GM19351 (cell line): ENCODE data around the gene ENG.
A peak's percentile ranks its signal among the peaks of the same experiment; 100 is the strongest.

ENCODE experiments used
- ATAC-seq: cut with Tn5 transposase; IDR thresholded peaks from one replicate; pipeline ENCODE4 v1.9.1; 2021; ENCODE audit warnings: mild to moderate bottlenecking, moderate library complexity; ENCODE audit not compliant: unreplicated experiment

Gene ENG

DNA sequence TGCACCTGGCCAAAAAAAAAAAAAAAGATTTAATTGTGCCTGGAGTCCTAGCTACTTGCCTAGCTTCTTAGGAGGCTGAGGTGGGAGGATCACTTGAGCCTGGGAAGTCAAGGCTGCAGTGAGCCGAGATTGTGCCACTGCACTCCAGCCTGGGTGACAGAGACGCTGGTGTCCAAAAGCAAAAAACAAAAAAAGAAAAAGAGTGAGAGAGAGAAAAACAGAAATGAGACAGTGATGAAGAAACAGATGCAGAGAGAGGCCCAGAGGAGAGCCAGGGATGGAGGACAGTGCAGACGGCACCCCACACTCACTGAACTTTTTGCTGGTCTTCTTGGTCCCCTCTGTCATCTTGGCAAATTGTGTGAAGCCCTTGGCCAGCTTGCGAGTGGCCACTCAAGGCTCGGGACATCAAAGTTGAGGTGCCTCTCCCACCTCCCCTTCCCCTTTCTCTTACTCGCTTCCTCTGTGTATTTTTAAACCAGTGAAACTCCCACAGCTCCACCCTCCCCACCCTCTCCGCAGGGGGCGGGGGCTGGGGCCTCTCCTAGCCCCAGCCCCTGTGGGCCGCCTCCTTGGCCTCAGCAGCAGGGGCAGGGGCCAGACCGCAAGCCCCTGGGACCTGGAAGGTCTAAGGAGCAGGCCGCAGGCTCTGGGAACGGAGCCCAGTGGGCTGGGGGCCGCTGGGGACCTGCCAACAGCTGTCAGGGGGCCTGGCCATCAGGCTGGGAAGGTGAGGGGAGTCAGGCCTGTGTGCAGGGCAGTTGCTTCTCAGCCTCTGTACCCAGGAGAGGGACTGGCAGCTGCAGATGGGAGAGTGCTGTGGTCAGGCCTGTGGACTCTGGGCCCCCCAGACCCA, 76.0 kb downstream of the ENG start, which contains the start of gene SH2D3C:
Gene SH2D3C (minus strand): TSS at position 387 of the 856 bp plus-strand sequence. CDS start 39 bp downstream, at position 348.
- ATAC-seq, result peak; percentile 40

- ATAC-seq, result no peak
Observed at GRCh38 chr9:127777368-127777980, 77.0 kb downstream of the ENG start.

- no peak for ATAC-seq
Observed at GRCh38 chr9:127776924-127777289, 77.6 kb downstream of the ENG start.

- no peak for ATAC-seq
Observed at GRCh38 chr9:127776195-127776923, 78.1 kb downstream of the ENG start.

DNA sequence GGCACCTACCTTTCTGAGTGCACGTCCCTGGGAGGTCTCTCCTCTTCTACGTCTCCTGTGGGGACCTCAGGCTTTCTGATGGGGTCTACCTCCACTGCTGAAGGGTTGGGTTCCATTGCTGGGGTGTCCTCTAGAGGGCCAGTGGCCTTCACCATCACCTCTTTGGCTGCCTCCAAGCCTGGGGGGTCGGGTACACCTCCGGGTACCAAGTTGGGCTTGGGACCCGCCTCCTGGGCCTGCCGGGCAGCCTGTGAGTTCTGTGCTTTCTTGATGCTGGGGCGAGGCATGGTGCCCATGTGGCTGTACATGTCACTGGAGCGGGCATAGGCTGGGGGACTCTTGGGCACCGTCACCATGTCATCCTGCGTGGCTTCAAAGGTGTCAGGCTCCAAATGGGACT, 80.5 kb downstream of the ENG start:
- ATAC-seq, result no peak

- no peak for ATAC-seq
Observed at GRCh38 chr9:127773272-127773671, 81.2 kb downstream of the ENG start.

DNA sequence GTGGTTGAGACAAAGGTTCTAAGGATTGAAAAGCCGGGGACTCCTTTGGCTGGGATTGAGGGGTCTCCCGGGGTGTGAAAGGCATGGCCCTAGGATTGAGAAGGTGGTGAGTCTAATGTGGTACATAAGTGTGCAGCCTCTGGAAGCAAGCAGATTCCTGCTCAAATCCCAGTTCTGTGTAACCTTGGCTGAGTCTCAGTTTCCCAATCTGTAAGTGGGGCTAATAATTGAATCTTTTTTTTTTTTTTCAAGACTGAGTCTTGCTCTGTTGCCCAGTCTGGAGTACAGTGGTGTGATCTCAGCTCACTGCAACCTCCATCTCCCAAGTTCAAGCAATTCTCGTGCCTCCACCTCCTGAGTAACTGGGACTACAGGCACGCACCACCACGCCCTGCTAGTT, 81.9 kb downstream of the ENG start:
- ATAC-seq, result no peak

- no peak for ATAC-seq
Observed at GRCh38 chr9:127771570-127772189, 82.8 kb downstream of the ENG start.

- ATAC-seq, result peak; percentile 87
Observed at GRCh38 chr9:127770905-127771569, 83.4 kb downstream of the ENG start.

GRCh38 chr9:127770583-127770904, 83.9 kb downstream of the ENG start:
- ATAC-seq, result no peak

GRCh38 chr9:127769929-127770582, 84.4 kb downstream of the ENG start:
- ATAC-seq, result no peak

DNA sequence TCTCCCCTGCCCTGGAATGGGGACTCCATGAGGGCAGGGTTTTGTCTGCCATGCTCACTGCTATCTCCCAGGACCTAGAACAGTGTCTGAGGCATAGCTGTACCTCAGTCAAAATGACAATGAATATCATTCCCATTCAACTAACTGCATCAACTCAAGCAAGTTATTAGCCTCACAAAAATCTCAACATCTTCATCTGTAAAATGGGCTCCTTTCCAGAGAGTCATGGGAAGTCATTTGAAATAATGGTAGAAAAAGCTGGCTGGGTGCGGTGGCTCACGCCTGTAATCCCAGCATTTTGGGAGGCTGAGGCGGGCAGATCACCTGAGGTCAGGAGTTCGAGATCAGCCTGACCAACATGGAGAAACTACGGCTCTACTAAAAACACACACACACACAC, 85.4 kb downstream of the ENG start:
- no peak for ATAC-seq

GRCh38 chr9:127768698-127769097, 85.8 kb downstream of the ENG start:
- ATAC-seq, result no peak

DNA sequence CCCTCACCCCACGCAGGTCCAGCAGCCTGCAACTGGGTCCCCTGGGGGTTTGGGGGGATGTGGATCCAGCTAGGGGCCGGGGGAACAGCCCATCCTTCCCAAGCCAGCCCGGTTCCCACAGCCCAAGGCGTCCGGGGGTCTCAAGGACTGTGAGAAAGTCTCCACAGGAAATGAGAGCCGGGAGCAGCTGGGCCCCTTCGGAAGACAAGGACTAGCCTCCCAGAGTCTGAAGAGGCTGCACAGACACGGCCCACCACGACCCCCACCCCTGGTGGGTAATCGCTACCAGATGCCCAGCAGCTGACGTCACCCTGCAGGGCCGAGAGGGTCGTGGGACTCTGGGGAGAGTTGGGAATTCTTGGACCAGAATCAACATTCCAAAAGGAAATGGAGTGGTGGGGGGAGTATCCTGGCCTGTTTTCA, 86.5 kb downstream of the ENG start:
- ATAC-seq, result no peak

DNA sequence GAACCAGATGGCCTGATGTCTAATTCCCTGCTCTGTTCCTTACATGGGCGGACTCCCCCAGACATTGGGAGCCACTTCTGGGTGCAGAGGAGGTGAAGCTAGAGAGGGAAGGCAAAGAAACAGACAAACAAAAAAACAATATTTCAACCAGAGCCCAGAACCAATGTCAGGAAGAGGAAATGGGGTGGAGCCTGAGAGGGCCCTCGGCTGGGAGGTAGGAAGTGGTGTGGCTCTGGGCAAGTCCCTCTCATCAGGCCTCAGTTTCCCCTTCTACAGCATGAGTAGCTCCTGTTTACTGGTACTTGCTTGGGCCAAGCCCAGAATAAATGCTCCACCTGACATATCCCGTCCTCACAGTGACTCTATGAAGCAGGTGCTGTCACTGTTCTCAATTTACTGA, 87.0 kb downstream of the ENG start:
- ATAC-seq, result no peak

DNA sequence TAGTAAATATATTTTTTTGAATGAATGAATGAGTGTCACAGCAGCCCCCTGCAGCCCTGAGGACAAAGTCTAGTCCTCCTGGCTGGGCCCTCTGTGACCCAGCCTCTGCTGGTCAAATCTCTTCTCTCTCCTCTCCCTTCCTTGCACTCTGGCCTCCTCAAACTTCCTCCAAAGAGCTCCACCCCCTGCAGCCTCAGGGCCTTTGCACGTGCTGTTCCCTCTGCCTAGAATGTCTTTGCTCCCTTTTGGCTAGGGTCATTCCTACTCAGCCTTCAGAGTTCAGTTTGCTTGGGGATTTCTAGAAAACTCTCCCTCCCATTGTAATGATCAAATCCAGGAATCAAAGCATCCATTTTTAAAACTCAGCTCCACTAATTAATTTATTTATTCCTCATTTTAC, 89.0 kb downstream of the ENG start:
- ATAC-seq, result no peak
